Panc1 (cell line): ENCODE measurements around the gene TMC5. TPM values are rescaled to one million over a fixed set of nuclear protein-coding genes. Genes with fewer than 3 reads are reported as not detected.
"Not testable (repeated sequence)": the region's sequence is repeated elsewhere in the genome, so short reads cannot be mapped to it uniquely, and the experiment has no call there.

Source experiments
- ATAC-seq: fragments of 200-7000 bp; cut with Tn5 transposase; 2 replicates; pipeline ENCODE4 v1.9.1; 2020; ENCODE audit warnings: mild to moderate bottlenecking, moderate library complexity
- BruUV-seq: library from RNA; stranded (reverse); fragments of 400-500 nt; replicated peaks from 2 replicates; lab custom pipeline; 2021; lab: Mats Ljungman, UMichigan
- CTCF ChIA-PET: fragments of 300-600 bp; sonication (Branson Sonifier 250); formaldehyde crosslinking; loops from one replicate; lab custom pipeline; 2022; ENCODE audit warnings: antibody characterized with exemption; lab: Charles Lee
- POLR2A ChIA-PET: fragments of 300-600 bp; sonication (Branson Sonifier 250); formaldehyde crosslinking; loops from one replicate; lab custom pipeline; 2022; ENCODE audit warnings: antibody characterized with exemption; lab: Charles Lee
- DNase-seq: peaks from one replicate; pipeline ENCODE4 v3.0.0-alpha.2; 2010; ENCODE audit warnings: low read depth, low spot score
- H3K27ac ChIP-seq: 2 replicates; pipeline ENCODE4 v1.5.1; 2011; ENCODE audit warnings: mild to moderate bottlenecking, low read length, inconsistent platforms
- H3K27me3 ChIP-seq: fragments of 200-500 bp; sonication (Bioruptor generic); 2 replicates; pipeline ENCODE4 v1.6.0; 2014; ENCODE audit warnings: low read length, inconsistent platforms; ENCODE audit not compliant: control insufficient read depth, insufficient read depth
- H3K36me3 ChIP-seq: fragments of 200-500 bp; sonication (Bioruptor generic); 2 replicates; pipeline ENCODE4 v1.5.1; 2014; ENCODE audit warnings: inconsistent platforms, mild to moderate bottlenecking, low read length, moderate library complexity; ENCODE audit not compliant: control insufficient read depth, insufficient read depth
- H3K4me1 ChIP-seq: 2 replicates; pipeline ENCODE4 v1.5.1; 2011; ENCODE audit warnings: inconsistent platforms, mild to moderate bottlenecking, low read length, moderate library complexity; ENCODE audit not compliant: control insufficient read depth, insufficient read depth
- H3K4me3 ChIP-seq, 2 experiments: 2 replicates each; pipeline ENCODE4 v1.5.1; 2011 to 2012; ENCODE audit warnings: low read depth in 2 of 2, low read length in 2 of 2, mild to moderate bottlenecking in 2 of 2, inconsistent platforms in 1 of 2, moderate library complexity in 1 of 2
- H3K9me3 ChIP-seq: fragments of 200-500 bp; sonication (Bioruptor generic); 2 replicates; pipeline ENCODE4 v1.5.1; 2014; ENCODE audit warnings: low read depth, mild to moderate bottlenecking, inconsistent platforms, low read length, moderate library complexity; ENCODE audit not compliant: control insufficient read depth, insufficient read depth
- POLR2AphosphoS5 ChIP-seq: IDR thresholded peaks from 2 replicates; pipeline ENCODE4 v1.6.1; 2012; ENCODE audit warnings: mild to moderate bottlenecking, low read depth, low read length, moderate library complexity
- SIN3A ChIP-seq: IDR thresholded peaks from 2 replicates; pipeline ENCODE4 v1.6.1; 2012; ENCODE audit warnings: low read depth, mild to moderate bottlenecking, low read length, moderate library complexity, borderline replicate concordance; ENCODE audit not compliant: insufficient read depth
- TCF7L2 ChIP-seq: IDR thresholded peaks from 2 replicates; pipeline ENCODE4 v1.6.1; 2011; ENCODE audit warnings: mild to moderate bottlenecking, low read depth, low read length, inconsistent platforms
- in situ Hi-C: cut with HindIII; loops from 2 replicates; pipeline ENCODE4 v1.10.0; 2016; ENCODE audit warnings: low sequenced_read_pairs, low pct_unique_long_range_greater_than_20kb
- intact Hi-C: fragments of 100-400 bp; cut with micrococcal nuclease; formaldehyde crosslinking; loops from one replicate; pipeline ENCODE4 v1.10.0; 2022; ENCODE audit not compliant: unreplicated experiment
- total RNA-seq: library from RNA; stranded (reverse); gene quantifications from one replicate; pipeline ENCODE4 v1.2.1, GENCODE V29; 2021; ENCODE audit not compliant: unreplicated experiment
- TF ChIP-seq, protein P1 (sequence below): fragments of 450-650 bp; IDR thresholded peaks from 2 replicates; pipeline ENCODE4 v1.5.1; 2017; ENCODE audit warnings: mild to moderate bottlenecking
- TF ChIP-seq, protein P2 (sequence below), 2 experiments: IDR thresholded peaks; 2 replicates each; pipeline ENCODE4 v1.6.1; 2011 to 2012; ENCODE audit warnings: low read depth in 2 of 2, control low read depth in 1 of 2, low read length in 1 of 2, mild to moderate bottlenecking in 1 of 2, moderate library complexity in 1 of 2; ENCODE audit not compliant: insufficient read depth in 1 of 2

TMC5 gene
- total RNA-seq, 1 experiment from 2014 or later = 1.4 TPM

DNA sequence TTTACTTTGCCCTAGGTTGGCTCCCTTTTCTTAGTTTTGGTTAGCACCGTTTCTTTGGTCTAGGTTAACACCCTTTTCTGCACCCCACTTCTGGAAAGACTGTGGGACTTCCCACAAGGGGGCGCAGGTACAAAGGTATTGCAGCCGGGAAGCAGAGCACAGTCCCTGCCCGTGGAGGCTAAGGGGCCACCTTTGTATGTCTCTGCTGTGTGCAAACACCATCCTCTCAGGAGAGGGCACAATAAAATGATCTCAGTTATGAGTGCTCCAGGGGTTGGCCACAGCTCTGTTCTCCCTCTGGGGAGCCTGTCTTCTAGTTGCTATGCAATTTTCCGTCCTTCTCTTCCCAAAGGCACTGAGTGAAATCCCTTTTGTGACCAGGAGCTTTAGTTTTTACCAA is 28.4 kb upstream of the TMC5 start:
- BruUV-seq = no TSS peak
- ChIA-PET CTCF (interaction anchor here (0.6 to 2.5 kb wide), 4 partner anchors 114 to 204 kb away, joined by 3 to 24 read pairs (median 6); no protein-coding TSS in a partner anchor), POLR2A (no interaction called here)
- TF ChIP-seq TCF7L2 (no peak), SIN3A (no peak), POLR2AphosphoS5 (no peak)
- TF ChIP-seq, protein P1, sequence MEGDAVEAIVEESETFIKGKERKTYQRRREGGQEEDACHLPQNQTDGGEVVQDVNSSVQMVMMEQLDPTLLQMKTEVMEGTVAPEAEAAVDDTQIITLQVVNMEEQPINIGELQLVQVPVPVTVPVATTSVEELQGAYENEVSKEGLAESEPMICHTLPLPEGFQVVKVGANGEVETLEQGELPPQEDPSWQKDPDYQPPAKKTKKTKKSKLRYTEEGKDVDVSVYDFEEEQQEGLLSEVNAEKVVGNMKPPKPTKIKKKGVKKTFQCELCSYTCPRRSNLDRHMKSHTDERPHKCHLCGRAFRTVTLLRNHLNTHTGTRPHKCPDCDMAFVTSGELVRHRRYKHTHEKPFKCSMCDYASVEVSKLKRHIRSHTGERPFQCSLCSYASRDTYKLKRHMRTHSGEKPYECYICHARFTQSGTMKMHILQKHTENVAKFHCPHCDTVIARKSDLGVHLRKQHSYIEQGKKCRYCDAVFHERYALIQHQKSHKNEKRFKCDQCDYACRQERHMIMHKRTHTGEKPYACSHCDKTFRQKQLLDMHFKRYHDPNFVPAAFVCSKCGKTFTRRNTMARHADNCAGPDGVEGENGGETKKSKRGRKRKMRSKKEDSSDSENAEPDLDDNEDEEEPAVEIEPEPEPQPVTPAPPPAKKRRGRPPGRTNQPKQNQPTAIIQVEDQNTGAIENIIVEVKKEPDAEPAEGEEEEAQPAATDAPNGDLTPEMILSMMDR = peak; percentile 88
- TF ChIP-seq, protein P2, sequence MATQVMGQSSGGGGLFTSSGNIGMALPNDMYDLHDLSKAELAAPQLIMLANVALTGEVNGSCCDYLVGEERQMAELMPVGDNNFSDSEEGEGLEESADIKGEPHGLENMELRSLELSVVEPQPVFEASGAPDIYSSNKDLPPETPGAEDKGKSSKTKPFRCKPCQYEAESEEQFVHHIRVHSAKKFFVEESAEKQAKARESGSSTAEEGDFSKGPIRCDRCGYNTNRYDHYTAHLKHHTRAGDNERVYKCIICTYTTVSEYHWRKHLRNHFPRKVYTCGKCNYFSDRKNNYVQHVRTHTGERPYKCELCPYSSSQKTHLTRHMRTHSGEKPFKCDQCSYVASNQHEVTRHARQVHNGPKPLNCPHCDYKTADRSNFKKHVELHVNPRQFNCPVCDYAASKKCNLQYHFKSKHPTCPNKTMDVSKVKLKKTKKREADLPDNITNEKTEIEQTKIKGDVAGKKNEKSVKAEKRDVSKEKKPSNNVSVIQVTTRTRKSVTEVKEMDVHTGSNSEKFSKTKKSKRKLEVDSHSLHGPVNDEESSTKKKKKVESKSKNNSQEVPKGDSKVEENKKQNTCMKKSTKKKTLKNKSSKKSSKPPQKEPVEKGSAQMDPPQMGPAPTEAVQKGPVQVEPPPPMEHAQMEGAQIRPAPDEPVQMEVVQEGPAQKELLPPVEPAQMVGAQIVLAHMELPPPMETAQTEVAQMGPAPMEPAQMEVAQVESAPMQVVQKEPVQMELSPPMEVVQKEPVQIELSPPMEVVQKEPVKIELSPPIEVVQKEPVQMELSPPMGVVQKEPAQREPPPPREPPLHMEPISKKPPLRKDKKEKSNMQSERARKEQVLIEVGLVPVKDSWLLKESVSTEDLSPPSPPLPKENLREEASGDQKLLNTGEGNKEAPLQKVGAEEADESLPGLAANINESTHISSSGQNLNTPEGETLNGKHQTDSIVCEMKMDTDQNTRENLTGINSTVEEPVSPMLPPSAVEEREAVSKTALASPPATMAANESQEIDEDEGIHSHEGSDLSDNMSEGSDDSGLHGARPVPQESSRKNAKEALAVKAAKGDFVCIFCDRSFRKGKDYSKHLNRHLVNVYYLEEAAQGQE (IDR thresholded peaks at IDR 0.05; ENCODE audit: insufficient read depth in 1 of 2, low read depth in 2 of 2, low read length in 1 of 2) = no peak
- H3K4me1 ChIP-seq = no peaks in the 10 kb centered on the region; the same call in 1 of the 2 replicates
- 0 out of 2 replicates have a peak, but pooled peaks cover 2% of the 10 kb centered on the region for H3K27me3 ChIP-seq
- no peak overlapping the region for H3K27ac ChIP-seq
- ATAC-seq (peak; percentile 96), DNase-seq (no peak)
- in situ Hi-C loops (no loop called here), intact Hi-C loops (loop anchor here (1.0 kb wide), 1 partner anchor 113 kb away; no protein-coding TSS in a partner anchor)
- no peaks in the 10 kb centered on the region for H3K36me3 ChIP-seq
- H3K9me3 ChIP-seq = no peaks in the 10 kb centered on the region
- H3K4me3 ChIP-seq = no peak overlapping the region

DNA sequence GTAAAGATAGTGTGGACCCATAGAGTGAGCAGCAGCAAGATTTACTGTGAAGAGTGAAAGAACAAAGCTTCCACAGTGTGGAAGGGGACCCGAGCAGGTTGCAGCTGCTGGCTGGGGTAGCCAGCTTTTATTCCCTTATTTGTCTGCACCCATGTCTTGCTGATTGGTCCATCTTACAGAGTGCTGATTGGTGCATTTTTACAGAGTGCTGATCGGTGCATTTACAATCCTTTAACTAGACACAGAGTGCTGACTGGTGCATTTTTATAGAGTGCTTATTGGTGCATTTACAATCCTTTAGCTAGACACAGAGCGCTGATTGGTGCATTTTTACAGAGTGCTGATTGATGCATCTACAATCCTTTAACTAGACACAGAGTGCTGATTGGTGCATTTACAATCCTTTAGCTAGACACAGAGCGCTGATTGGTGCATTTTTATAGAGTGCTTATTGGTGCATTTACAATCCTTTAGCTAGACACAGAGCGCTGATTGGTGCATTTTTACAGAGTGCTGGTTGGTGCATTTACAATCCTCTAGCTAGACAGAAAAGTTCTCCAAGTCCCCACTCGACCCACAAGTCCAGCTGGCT is 26.4 kb upstream of the TMC5 start:
- in situ Hi-C loops = not testable (repeated sequence)
- ChIA-PET POLR2A (interaction anchor here (0.7 kb wide), 1 partner anchor 277 kb away, joined by 3 read pairs; no protein-coding TSS in a partner anchor), CTCF (interaction anchor here (0.6 kb wide), 1 partner anchor 315 kb away, joined by 7 read pairs; no protein-coding TSS in a partner anchor)

DNA sequence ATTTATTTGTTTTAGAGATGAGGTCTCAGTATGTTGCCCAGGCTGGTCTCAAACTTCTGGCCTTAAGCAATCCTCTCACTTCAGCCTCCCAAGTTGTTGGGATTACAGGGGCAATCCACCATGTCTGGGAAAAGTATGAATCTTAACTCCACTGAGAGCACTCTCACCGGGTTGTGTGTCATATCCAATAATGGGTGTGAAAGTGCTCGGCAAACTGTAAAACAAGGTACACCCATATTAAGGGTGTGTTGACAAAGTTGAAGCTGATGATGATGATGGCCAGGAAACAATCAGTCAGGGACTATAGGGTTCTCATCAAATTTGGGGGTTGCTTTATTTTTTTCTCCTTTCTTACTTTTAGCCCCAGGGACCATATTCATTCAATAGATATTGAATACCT is 25.3 kb upstream of the TMC5 start:
- Histone ChIP-seq H3K4me1 (no peaks in the 10 kb centered on the region), H3K36me3 (no peaks in the 10 kb centered on the region), H3K9me3 (no peaks in the 10 kb centered on the region), H3K27me3 (no peaks in the 10 kb centered on the region), H3K27ac (no peak overlapping the region), H3K4me3 (no peak overlapping the region)
- ChIA-PET POLR2A (no interaction called here), CTCF (no interaction called here)
- no TSS peak for BruUV-seq
- intact Hi-C loops (no loop called here), in situ Hi-C loops (no loop called here)
- no peak for TF ChIP-seq POLR2AphosphoS5
- TF ChIP-seq SIN3A = no peak
- ATAC-seq = no peak
- no peak for DNase-seq

More for the DNA sequence above, 26.4 kb upstream of the TMC5 start:
- DNase-seq, H3K27me3 ChIP-seq, H3K4me3 ChIP-seq, H3K9me3 ChIP-seq, intact Hi-C loops, H3K27ac ChIP-seq, H3K36me3 ChIP-seq, ATAC-seq, H3K4me1 ChIP-seq, BruUV-seq: not testable (repeated sequence)
